22Rv1 (cell line): ENCODE measurements around the gene CEP120.

Experiments
- ZFX ChIP-seq: fragments of 450-650 bp; IDR thresholded peaks from 2 replicates; pipeline ENCODE4 v1.6.1; 2017; ENCODE audit warnings: antibody characterized with exemption, borderline replicate concordance
- TF ChIP-seq, protein P1 (sequence below): fragments of 450-650 bp; IDR thresholded peaks from 2 replicates; pipeline ENCODE4 v1.5.1; 2017; ENCODE audit warnings: mild to moderate bottlenecking

- TF ChIP-seq, protein P1, sequence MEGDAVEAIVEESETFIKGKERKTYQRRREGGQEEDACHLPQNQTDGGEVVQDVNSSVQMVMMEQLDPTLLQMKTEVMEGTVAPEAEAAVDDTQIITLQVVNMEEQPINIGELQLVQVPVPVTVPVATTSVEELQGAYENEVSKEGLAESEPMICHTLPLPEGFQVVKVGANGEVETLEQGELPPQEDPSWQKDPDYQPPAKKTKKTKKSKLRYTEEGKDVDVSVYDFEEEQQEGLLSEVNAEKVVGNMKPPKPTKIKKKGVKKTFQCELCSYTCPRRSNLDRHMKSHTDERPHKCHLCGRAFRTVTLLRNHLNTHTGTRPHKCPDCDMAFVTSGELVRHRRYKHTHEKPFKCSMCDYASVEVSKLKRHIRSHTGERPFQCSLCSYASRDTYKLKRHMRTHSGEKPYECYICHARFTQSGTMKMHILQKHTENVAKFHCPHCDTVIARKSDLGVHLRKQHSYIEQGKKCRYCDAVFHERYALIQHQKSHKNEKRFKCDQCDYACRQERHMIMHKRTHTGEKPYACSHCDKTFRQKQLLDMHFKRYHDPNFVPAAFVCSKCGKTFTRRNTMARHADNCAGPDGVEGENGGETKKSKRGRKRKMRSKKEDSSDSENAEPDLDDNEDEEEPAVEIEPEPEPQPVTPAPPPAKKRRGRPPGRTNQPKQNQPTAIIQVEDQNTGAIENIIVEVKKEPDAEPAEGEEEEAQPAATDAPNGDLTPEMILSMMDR, result no peak
- no peak for TF ChIP-seq ZFX
These were observed 2.2 kb upstream of the CEP120 start for GRCh38 chr5:123425431-123425830.
